Vagina (tissue), 2 donors: ENCODE results near the gene ROCK2. TPM values are rescaled to one million over a fixed set of nuclear protein-coding genes. Genes with fewer than 3 reads are reported as not detected.

Source experiments
- DNase-seq, 2 donors: peaks; one replicate each; pipeline ENCODE4 v3.0.0-alpha.2; 2017; ENCODE audit errors: extremely low spot score in 2 of 2
- H3K27ac ChIP-seq: fragments of 200-600 bp; sonication (generic); one replicate; pipeline ENCODE4 v1.5.1; 2019
- H3K27me3 ChIP-seq: fragments of 200-600 bp; sonication (generic); one replicate; pipeline ENCODE4 v1.5.1; 2019
- H3K36me3 ChIP-seq, 2 donors: fragments of 200-600 bp; sonication (generic); one replicate each; pipeline ENCODE4 v1.5.1; 2017 to 2019
- H3K4me1 ChIP-seq: fragments of 200-600 bp; sonication (generic); one replicate; pipeline ENCODE4 v1.5.1; 2019
- H3K4me3 ChIP-seq, 2 donors: fragments of 200-600 bp; sonication (generic); 1 replicate in 1 of 2; 2 replicates in 1 of 2; pipeline ENCODE4 v1.5.1; 2016 to 2019
- H3K9me3 ChIP-seq: fragments of 200-600 bp; sonication (generic); one replicate; pipeline ENCODE4 v1.5.1; 2019
- CTCF ChIP-seq, 3 experiments: fragments of 450-650 bp in 2 of 3; fragments of 200-600 bp in 1 of 3; sonication (generic) in 1 of 3; IDR thresholded peaks; one replicate each; pipeline ENCODE4 v1.5.1; 2017 to 2019; ENCODE audit warnings: antibody characterized with exemption in 3 of 3, mild to moderate bottlenecking in 2 of 3, moderate library complexity in 2 of 3
- POLR2A ChIP-seq, 2 donors: fragments of 450-650 bp; IDR thresholded peaks; one replicate each; pipeline ENCODE4 v1.6.1; 2017; ENCODE audit warnings: antibody characterized with exemption in 2 of 2, mild to moderate bottlenecking in 2 of 2, moderate library complexity in 2 of 2
- POLR2AphosphoS5 ChIP-seq, 2 donors: sonication (generic); formaldehyde crosslinking; IDR thresholded peaks; one replicate each; pipeline ENCODE4 v1.9.0; 2017; ENCODE audit warnings: antibody characterized with exemption in 2 of 2, mild to moderate bottlenecking in 2 of 2, low read depth in 1 of 2; ENCODE audit not compliant: insufficient read depth in 1 of 2
- intact Hi-C: fragments of 100-400 bp; cut with DNase I; formaldehyde crosslinking; loops from one replicate; pipeline ENCODE4 v1.15.1; 2023
- total RNA-seq: library from RNA; depleted of rRNA; stranded (reverse); fragments of >200 nt; gene quantifications from one replicate; pipeline ENCODE4 v1.2.3, GENCODE V29; 2016

The ROCK2 gene
- total RNA-seq, 1 donor from 2014 or later = 49.4 TPM

DNA sequence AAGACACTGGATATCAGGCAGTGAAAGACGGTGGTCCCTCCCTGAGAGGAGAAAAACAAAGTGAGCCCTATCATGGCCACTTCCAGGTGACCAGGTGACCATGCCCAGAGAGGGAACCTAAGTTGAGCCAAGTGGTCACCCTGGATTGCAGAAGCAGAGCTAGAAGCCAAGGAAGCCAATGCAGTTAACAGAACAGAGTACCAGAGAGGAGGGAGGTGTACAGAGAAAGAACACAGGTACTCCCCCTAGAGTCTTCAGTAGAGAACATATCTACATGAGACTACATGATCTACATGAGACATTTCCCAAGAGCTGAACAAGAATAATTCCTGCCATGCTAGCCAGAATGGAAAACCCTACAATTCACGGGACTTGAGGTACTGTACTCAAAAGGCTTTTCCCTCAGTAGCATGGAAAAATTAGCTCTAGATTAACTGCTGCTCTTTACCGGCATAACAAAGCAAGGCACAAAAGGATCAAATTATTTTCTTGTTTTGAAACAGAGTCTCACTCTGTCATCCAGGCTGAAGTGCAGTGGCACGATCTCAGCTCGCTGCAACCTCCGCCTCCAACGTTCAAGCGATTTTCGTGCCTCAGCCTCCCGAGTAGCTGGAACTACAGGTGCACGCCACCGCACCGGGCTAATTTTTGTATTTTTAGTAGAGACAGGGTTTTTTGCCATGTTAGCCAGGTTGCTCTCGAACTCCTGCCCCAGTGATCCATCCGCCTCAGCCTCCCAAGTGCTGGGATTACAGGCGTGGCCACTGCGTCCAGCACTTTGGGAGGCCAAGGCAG is 23.5 kb downstream of the ROCK2 start:
- TF ChIP-seq POLR2AphosphoS5 (IDR thresholded peaks at IDR 0.05; ENCODE audit: insufficient read depth in 1 of 2, low read depth in 1 of 2) (no peak), POLR2A (IDR thresholded peaks at IDR 0.05) (no peak), CTCF (IDR thresholded peaks at IDR 0.05) (no peak)
- Histone ChIP-seq H3K36me3 (no peaks in the 10 kb centered on the region), H3K27me3 (no peaks in the 10 kb centered on the region), H3K4me1 (peaks cover 16% of the 10 kb centered on the region), H3K27ac (no peak overlapping the region), H3K9me3 (no peaks in the 10 kb centered on the region), H3K4me3 (no peak overlapping the region)
- no peak for DNase-seq
- intact Hi-C loops = no loop called here

- TF ChIP-seq POLR2A (IDR thresholded peaks at IDR 0.05) = no peak
- TF ChIP-seq CTCF (IDR thresholded peaks at IDR 0.05) = no peak
- TF ChIP-seq POLR2AphosphoS5 (IDR thresholded peaks at IDR 0.05; ENCODE audit: insufficient read depth in 1 of 2, low read depth in 1 of 2) = no peak
- H3K27ac ChIP-seq = no peak overlapping the region
- H3K4me1 ChIP-seq = peaks cover 17% of the 10 kb centered on the region
- no peaks in the 10 kb centered on the region for H3K27me3 ChIP-seq
- no peak for DNase-seq
- intact Hi-C loops = no loop called here
- no peak overlapping the region for H3K4me3 ChIP-seq
- H3K9me3 ChIP-seq = no peaks in the 10 kb centered on the region
- no peaks in the 10 kb centered on the region for H3K36me3 ChIP-seq
These were observed 24.5 kb downstream of the ROCK2 start for GRCh38 chr2:11319939-11320338.

DNA sequence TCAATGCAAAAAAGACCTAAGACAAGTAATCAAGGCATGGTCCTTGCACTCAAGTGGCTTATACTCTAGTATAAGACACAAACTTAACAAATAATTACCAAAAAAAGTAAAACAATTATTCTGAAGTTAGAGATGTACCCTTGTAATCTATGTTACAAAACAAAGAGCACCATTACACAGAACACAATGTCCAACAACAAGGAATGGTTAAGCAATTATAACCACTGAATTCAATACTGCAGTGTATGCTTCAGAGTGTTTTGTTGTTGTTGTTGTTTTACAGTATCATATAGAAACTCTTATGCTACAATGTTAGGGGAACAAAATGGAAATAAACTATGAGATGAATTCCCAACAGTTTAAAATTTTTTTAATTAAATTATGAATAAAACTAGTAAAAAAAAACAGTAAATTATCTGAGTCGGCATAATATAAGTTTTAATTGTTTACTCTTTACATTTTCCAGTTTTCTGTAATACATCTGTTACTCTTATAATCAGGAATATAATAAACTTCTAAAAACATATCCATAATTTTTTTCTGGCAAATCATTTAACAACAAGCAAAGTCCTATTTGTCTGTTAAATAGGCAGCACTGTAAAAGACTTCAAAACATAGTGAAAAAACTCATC is 29.2 kb downstream of the ROCK2 start:
- no peak overlapping the region for H3K27ac ChIP-seq
- no peak overlapping the region for H3K4me3 ChIP-seq
- TF ChIP-seq CTCF (IDR thresholded peaks at IDR 0.05) (no peak), POLR2A (IDR thresholded peaks at IDR 0.05) (no peak), POLR2AphosphoS5 (IDR thresholded peaks at IDR 0.05; ENCODE audit: insufficient read depth in 1 of 2, low read depth in 1 of 2) (no peak)
- no peaks in the 10 kb centered on the region for H3K36me3 ChIP-seq
- DNase-seq = no peak
- H3K4me1 ChIP-seq = peaks cover 29% of the 10 kb centered on the region
- H3K27me3 ChIP-seq = no peaks in the 10 kb centered on the region
- H3K9me3 ChIP-seq = no peaks in the 10 kb centered on the region
- intact Hi-C loops = no loop called here

GRCh38 chr2:11314487-11314886 is 29.9 kb downstream of the ROCK2 start:
- Histone ChIP-seq H3K4me1 (peaks cover 32% of the 10 kb centered on the region), H3K4me3 (no peak overlapping the region), H3K9me3 (no peaks in the 10 kb centered on the region), H3K36me3 (no peaks in the 10 kb centered on the region), H3K27ac (no peak overlapping the region), H3K27me3 (no peaks in the 10 kb centered on the region)
- no peak for TF ChIP-seq CTCF (IDR thresholded peaks at IDR 0.05)
- TF ChIP-seq POLR2AphosphoS5 (IDR thresholded peaks at IDR 0.05; ENCODE audit: insufficient read depth in 1 of 2, low read depth in 1 of 2) = no peak
- TF ChIP-seq POLR2A (IDR thresholded peaks at IDR 0.05) = no peak
- intact Hi-C loops = no loop called here
- no peak for DNase-seq
